NCI-H187 (cell line): ENCODE measurements around the gene SUSD4.

Experiments
- DNase-seq, 2 experiments: peaks; one replicate each; lab custom pipeline; 2025; lab: John Stamatoyannopoulos, UW

SUSD4 gene

DNA sequence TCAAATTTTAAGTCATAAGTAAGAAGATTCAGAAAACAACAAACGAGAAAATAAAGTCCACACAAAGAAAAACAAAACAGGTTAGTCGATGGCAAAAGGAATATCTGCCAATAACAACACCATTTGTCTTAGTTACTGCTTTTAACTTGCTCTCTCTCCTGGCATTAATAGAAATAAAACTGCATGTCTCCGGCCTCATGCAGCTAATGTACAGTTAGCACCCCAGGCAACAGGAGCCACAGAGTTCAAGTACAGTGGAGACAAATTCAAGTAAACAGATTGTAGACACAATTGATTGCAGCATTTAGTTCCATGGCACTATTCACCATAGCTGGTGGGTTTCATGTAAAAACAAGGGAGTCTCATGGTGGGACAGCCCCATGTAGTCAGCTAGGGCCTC lies 33.5 kb downstream of the SUSD4 start:
- no peak for DNase-seq

GRCh38 chr1:223329664-223330415 lies 34.1 kb downstream of the SUSD4 start:
- DNase-seq: no peak

DNA sequence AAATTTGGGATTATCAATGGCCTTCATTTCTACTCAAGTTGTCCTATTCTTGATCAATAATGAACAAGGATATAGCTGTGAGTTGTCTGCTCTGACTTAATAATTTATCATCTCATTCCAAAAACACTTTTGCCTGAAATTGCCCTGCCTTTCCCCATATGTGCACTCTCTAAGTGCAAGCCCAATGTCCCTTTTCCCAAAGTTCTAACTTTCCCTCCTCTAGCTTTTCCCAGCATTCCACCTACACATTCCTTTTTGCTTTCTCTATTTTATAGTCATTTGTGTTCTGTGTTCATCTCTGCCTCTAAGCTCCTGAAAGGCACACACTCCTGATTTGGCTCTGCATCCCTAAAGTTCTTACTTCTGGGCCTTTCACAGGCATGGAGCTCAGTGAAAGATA lies 34.7 kb downstream of the SUSD4 start:
- DNase-seq: no peak

DNA sequence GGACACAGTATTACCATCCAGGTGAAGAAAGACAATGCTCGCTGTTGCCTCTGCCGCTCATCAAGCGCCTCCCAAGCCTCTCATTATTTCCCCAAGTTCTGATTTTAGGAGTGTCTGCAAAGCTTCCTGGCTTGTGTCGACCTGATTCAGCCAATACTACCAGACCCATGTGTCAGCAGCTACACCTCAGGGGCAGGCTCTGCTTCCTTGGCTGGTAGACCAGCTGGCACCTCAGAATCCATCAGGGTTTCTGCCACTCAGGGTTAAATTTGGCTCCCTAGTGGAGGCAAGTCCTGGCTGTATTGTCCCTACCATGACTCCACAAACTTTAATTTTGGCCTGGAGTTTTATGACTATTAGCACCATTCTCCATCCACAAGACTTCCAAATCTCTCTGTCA lies 35.4 kb downstream of the SUSD4 start:
- no peak for DNase-seq

DNA sequence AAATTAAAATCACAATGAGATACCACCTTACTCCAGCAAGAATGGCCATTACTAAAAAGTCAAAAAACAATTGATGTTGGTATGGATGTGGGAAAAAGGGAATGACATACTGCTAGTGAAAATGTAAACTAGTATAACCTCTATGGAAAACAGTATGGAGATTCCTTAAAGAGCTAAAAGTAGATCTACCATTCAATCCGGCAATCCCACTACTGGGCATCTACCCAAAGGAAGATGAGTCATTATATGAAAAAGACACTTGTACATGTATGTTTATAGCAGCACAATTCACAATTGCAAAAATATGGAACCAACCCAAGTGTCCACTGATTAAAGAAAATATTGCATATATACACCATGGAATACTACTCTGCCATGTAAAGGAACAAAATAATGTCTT lies 37.2 kb downstream of the SUSD4 start:
- DNase-seq: no peak

DNA sequence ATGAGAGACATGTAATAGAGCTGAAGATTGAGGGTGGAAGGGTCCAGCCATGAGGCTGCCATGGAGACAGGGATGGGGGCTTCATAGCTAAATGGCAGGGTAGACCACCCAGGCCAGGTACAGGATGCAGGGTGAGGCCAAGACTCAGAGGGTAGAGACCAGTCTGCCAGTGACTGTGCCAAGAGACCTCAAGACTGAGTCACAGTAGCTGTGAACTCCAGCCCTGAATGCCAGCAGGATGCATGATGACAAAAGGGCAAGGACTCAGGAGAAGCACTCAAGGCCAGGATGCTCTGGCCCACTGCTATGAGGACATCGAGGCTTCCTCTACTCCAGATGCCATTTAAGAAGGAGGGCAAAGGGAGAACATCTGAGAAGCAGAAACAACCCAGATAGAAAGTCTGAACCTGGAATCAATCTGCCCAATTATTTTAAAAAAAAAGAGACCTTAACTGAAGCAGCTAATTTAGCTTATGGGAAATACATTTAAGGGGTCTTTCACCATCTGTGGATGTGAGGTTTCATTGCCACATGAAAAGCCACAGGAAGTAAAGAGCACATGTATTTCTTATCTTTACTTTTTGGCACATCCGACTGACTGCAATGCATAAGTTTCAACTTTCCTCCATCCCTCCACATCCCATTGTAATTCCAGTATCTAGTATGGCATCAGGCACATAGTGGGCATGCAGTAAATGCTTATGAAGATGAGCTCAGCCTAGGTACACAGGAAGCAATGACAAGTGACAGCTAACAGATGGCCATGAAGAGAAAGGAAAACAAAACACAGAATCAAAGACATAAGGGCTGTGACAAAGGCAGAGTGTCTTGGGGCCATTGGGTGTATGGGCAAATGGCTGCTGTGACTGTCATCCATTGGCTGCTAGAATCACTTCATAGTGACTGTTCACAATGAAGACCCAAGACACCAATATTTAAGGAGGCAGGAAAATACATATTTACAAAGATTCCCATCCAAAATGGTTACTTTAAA lies 40.2 kb downstream of the SUSD4 start:
- no peak for DNase-seq

DNA sequence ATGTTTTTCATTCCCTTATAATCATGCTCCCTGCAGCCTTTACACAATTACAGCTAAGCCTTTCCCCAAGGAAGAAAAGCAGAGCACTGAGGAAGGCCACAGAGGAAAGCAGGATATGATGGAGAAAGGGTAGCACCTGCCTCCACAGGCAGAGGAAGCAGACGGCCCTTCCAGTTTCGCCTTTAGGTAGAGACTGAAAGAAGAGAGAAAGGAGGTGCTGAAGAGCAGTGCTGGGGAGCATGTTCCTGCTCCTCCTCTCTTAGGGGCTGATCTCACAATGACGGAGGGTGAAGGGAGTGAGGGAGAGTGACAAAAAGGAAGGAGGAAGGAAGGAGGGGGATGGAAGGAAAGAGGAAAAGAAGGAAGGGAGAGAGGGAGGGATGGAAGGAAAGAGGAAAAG lies 41.1 kb downstream of the SUSD4 start:
- no peak for DNase-seq

GRCh38 chr1:223320959-223321358 lies 43.0 kb downstream of the SUSD4 start:
- no peak for DNase-seq

DNA sequence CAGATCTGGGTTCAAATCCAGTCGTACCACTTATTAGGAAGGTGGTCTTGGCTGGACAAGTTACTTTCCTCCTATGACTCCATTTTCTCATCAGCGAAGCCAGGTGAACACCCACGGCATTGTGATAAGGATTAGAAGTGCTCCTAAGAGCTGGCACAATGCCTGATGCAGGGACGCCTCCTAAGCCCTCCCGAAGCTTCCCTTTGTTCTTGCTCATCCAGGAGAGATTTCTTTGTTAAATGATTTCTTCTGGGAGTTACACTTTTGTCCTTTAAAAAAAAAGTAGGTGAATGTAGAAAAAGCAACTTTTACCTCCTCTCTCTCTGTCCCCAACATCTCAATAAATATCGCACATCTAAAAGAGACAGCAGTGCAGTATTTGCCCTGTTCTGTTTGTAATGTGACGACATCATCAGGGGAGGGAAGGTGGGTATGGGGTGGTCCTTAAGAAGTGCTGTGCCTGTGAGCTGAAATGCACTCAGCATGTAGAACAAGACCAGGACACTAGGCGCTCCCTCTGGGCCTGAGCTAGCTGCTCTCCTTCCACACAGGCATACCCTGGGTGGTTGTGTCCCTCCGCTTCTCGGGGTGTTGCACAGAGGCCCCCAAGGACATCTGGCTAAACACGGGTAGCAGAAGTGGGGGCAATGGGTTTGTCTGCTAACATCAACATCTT lies 43.9 kb downstream of the SUSD4 start:
- no peak for DNase-seq

GRCh38 chr1:223319398-223319797 lies 44.6 kb downstream of the SUSD4 start:
- no peak for DNase-seq

GRCh38 chr1:223316082-223316481 lies 47.9 kb downstream of the SUSD4 start:
- no peak for DNase-seq

GRCh38 chr1:223315665-223316064 lies 48.3 kb downstream of the SUSD4 start:
- no peak for DNase-seq

- DNase-seq: no peak
These were observed 50.6 kb downstream of the SUSD4 start for GRCh38 chr1:223313415-223313754.

DNA sequence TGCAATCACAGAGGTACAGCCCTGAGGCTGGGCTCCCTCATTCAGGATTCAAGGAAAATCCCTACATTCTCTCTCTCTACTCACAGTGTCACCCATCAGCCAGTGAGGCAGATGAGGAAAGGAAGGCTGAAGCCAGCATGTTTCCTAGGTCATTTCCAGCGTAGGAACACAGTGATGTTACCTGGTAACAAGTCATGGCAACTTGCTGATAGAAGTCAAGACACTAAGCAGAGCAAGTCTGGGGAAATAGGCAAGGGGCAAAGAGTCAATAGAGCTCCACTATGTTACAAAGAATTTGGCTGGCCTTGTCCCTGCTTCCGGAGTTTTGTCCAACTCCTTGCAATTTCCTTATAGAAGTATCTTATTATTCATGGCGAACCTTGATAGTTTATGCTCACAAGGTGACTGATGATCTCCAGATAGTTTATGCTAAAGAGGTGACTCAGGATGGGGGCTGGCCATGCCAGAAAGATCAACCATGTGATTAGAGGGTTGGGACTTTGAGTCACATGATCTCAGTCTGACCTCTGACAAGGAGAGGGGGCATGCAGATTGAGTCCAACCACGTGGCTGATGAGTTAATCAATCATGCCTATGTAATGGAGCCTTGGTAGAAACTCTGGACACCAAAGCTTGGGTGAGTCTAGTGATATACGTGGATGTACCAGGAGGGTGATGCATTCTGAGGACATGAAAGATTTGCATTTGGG lies 51.1 kb downstream of the SUSD4 start:
- DNase-seq: no peak

DNA sequence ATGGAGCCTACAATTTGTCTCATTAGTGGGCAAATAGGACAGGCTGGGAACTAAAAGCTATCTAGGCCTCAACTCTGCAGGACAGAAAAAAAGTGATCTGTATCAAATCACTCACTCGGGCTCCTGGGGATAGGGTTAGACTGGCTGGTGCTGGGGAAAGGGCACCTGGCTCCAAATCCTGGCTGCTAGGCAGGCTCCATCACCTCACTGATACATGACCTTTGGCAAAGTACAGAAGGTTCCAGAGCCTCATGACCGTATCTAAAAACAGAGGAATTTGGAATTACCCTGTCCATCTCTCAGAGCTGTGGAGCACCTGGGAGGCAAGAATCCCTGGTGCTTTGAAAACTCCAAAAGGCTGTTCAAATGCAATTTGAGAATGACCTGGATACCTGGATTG lies 51.7 kb downstream of the SUSD4 start:
- DNase-seq: no peak

DNA sequence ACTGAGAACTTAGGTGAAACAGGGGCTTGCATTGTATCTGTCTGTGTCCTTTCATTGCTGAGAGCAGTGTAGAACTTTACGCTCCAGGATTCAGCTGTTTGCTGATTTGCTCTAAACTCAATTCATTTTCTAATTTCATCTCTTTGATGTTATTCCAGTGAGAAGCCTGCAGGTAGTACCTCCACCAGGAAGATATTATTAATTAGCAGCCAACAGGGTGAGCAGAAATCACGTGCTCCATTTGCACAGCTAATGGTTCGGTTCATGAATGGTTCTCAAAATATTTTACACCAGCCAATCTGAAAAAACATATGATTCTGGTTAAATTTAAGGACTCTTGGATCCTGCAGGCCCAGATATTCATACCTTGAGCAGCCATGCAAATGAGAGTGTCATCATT lies 52.1 kb downstream of the SUSD4 start:
- DNase-seq: no peak

DNA sequence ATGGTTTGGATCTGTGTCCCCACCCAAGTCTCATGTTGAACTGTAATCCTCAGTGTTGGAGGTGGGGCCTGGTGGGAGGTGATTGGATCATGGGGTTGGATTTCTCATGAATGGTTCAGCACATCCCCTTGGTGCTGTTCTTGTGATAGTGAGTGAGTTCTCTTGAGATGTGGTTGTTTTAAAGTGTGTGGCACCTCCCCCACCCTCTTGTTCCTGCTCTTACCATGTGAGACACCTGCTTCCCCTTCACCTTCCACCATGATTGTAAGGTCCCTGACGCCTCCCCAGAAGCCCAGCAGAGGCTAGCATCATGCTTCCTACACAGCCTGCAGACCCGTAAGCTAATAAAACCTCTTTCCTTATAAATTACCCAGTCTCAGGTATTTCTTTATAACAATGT lies 55.8 kb downstream of the SUSD4 start:
- no peak for DNase-seq

- no peak for DNase-seq
These were observed 56.4 kb downstream of the SUSD4 start for GRCh38 chr1:223307544-223307943.

GRCh38 chr1:223304931-223305330 lies 59.0 kb downstream of the SUSD4 start:
- no peak for DNase-seq

DNA sequence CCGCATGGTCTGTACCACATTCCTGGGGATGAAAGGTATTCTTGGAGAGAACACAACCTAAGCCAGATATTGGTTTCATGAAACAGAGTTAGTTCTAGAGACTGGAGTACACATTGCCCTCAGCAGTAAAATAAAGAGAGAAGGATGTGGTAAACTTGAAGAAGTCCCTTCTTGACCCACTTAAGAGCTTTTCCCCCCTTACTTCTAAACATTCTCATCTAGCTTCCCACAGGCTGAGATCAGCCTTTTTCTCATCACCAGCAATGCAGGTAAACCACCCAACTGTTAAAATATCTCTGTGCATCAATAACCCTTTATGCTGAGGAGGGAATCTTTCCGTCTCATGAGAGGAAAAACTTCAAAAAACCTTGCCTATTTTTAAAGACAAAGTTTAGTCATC lies 62.6 kb downstream of the SUSD4 start:
- no peak for DNase-seq

DNA sequence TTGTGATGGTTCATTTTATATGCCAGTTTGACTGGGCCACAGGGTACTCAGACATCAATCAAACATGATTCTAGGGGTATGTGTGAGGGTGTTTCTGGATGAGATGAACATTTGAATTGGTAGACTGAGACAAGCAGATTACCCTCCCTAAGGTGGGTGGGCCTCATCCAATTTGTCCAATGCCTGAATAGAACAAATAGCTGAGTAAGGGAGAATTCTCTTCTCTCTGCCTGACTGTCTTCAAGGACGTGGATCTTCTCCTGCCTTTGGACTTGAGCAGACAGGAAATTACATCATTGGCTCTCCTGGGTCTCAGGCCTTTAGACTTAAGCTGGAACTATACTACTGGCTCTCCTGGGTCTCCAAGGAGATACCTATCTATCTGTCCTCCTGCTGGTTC lies 64.4 kb downstream of the SUSD4 start:
- no peak for DNase-seq

DNA sequence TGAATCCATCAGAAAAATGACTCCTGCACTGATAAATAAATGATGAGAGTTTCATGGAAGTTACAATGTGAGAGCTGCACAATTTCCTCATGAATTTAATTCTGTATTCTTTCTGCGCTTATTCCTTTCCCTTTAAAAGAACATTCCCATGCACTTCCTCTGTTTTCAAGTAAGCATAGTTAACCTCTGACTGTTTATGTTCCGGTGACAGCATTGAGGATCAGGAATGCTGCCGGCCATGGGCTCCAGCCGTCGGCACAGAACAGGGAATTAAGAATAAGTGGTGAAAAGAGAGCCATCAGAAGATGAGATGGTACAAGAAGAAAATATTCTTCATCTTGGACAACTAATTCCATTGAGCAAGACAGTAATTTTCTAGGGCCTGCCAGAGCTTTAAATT lies 65.3 kb downstream of the SUSD4 start:
- DNase-seq: no peak
